Measurements from ENCODE around the gene CIART.

Gene CIART

DNA sequence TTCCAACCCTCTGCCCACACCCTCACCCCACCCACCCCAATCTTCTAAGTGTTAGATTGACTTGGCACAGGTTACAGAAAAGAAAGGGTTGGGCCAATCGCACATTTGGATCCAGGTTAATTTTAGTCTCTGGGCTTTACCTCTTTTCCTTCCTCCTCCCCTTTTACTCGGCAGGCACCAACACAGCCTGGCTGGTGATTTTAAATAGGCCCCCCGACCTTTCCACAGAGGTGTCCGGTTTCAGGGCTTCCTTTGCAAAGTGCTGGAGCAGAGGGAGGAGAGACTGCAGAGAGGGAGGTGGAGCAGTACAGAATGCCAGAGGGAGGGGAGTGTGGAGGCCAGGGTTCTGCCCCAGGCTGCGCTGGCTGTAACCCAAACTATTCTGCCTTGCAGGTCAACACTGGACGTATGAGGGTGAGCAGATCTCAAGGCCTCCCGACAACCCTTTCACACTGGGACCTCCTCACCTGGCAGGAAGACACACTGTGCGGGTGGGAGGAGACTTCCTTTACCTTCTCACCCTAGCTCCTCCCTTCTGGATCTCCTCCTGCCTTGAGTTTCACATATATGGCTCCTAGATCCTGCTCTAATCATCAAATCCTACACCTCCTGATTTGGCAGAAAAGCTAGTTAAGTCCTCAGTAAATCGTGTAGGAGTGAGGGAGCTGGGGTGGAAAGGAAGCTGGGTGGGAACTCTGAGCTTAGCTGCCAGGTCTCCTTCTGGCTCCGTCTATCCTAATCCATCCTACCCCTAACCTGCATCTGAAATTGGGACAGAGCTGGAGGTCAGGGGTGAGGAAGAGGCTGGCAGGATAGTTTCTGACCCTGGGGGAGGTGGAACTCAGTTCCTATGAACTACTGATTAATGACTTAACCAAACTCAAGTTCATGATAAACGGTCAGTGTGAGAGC, 22.3 kb upstream of the CIART start:
- in situ Hi-C loops (cut with MboI; ENCODE audit: low sequenced_read_pairs), result loop anchor here (10.0 kb wide), 2 partner anchors 275 to 745 kb away; partner anchors contain the start of genes MINDY1 and PRUNE1

DNA sequence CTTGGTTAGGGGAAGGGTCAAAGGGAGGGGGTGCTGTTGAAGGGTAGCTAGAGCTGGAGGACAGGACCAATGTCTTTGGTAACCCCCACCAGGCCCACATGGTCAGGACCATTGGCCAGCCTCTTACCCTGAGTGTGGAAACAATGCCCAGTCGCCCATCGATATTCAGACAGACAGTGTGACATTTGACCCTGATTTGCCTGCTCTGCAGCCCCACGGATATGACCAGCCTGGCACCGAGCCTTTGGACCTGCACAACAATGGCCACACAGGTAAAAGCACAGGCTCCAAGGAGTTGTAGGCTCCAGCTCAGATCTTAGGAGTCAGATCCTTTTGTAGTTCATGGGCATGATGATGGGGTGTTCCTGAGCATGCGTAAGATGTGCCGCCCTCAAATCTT, 21.0 kb upstream of the CIART start:
- in situ Hi-C loops (cut with MboI; ENCODE audit: low sequenced_read_pairs), result no loop called here

DNA sequence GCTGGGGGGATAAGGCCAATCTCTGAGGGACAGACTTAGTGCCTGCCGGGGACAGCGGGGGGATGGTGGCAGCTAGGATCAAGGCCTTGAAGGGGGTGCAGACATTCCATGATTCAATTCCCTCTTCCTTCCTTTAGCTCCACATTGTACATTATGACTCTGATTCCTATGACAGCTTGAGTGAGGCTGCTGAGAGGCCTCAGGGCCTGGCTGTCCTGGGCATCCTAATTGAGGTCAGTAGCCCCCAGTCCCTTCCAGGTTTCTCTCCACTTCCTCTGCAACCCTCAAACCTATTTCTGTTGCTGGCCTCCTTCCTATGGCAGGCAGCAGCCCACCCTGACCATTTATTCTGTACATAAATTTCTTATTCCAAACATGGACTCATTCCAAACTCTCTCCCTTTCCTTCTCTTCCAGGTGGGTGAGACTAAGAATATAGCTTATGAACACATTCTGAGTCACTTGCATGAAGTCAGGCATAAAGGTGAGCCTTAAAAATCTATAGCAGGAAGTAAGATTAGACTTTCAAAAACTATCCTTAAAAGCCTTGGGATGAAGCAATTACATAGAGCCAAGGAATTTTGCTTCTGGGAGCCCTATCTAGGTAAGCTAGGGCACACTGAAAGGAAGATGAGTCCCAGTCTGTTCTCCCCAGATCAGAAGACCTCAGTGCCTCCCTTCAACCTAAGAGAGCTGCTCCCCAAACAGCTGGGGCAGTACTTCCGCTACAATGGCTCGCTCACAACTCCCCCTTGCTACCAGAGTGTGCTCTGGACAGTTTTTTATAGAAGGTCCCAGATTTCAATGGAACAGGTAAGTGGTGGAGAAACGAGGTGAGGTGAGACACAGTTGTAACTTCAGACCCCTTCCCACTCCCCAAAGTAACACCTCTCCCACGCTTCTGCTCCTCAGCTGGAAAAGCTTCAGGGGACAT, 19.7 kb upstream of the CIART start:
- in situ Hi-C loops (cut with MboI; ENCODE audit: low sequenced_read_pairs), result no loop called here

DNA sequence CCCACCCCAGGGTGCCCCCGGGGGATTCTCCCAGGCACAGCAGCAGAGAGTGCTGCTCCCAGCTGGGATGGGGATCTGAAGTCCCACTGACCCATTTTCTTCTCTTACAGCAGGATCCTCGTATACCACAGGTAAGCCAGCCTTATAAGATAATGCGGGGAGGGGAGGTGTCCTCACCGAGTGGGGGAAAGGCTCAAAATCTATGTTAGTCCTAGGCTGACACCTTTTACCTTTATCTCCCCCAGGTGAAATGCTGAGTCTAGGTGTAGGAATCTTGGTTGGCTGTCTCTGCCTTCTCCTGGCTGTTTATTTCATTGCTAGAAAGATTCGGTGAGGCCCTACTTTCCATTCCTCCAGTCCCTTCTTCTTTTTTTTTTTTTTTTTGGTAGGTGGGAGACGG, 18.8 kb upstream of the CIART start:
- in situ Hi-C loops (cut with MboI; ENCODE audit: low sequenced_read_pairs), result no loop called here

DNA sequence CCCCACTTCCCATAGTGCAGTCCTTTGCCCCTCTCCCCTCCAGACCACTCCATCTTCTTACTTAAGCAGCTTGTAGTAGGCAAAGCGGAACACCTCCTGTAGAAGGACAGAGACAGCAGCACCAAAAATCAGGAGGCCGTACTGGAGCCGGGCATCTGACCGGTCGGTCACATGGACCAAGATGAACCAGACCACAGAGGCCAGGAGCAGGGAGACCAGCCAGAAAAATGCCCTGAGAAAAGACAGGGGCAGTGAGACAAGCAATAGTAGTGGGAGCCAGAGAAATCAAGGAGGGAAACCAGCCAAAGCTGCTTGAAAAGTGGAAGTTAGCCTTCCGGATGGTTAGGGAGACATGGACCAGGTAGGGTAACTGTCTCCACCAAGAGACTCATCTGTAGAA, 14.5 kb upstream of the CIART start:
- in situ Hi-C loops (cut with MboI; ENCODE audit: low sequenced_read_pairs), result no loop called here

DNA sequence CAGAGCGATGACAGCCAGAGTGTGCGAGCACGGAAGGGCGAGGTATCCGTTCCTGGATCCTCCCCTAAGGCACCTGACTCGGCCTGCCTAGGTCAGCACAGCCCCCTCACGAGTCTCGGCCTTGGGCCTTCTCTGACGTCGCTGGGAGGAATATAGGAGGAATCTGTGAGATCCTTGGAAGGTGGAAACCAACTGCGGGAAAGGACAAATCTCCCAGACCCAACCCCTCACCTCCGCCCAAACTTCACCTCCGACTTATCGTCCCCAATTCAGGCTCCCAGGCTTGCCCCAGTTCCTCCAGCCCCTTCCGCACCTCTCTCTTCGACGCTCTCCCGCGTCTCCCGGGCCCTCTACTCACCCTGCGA, 14.0 kb upstream of the CIART start:
- in situ Hi-C loops (cut with MboI; ENCODE audit: low sequenced_read_pairs), result no loop called here

DNA sequence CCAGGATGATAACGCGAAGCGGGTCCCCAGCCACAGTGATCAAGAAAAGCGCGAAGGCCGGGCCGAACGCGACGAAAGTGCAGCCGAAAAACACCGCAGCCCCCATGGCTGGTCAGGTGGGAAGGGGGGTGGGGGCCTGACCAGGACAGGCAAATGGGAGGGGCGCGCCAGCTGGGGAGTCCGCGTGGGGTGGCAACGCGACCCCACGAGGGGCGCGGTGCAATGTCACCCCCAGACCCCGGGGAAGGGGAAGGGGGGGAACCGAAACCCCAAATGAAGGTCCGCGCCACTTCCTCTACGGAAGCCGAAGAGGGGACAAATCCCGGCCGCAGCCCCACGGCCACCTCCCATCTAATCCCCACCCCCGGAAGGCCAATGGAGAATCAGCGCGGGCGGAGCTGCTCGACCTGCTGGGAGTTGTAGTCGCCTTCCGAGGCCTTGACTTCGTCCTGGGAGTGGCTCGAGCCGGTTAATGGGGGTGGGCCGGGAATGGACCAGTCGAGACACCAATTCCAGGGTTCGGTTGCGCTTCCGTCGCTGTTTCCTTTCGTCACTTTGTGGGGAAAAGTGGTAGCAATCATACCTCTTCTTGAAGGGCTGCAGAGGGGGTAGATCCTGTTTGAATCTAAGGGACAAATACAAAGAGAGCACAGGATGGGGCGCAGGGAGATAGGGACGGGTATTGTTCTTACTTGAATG, 13.5 kb upstream of the CIART start, which contains the start of gene APH1A:
Gene APH1A, minus strand, starts transcription at position 312 of the 699 bp plus-strand sequence. Its CDS starts 206 bp downstream, at position 106.
- in situ Hi-C loops (cut with MboI; ENCODE audit: low sequenced_read_pairs), result no loop called here

DNA sequence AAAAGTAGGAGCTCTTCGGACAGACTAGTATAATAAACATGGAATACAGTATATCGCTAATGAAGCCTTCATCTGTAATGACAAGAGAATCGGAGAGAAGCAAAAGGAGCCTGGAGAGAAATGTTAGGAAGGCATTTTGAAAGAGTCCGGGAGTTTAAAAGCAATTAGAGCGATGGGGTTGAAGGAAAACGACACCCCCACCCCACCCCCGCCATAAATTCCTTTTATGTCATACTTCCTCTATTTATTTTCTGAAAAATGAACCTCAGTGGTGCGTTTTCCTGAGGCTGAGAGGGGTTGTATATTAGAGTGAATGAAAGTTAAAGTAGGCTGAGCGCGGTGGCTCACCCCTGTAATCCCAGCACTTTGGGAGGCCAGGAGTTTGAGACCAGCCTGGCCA, 12.9 kb upstream of the CIART start:
- in situ Hi-C loops (cut with MboI; ENCODE audit: low sequenced_read_pairs), result no loop called here

DNA sequence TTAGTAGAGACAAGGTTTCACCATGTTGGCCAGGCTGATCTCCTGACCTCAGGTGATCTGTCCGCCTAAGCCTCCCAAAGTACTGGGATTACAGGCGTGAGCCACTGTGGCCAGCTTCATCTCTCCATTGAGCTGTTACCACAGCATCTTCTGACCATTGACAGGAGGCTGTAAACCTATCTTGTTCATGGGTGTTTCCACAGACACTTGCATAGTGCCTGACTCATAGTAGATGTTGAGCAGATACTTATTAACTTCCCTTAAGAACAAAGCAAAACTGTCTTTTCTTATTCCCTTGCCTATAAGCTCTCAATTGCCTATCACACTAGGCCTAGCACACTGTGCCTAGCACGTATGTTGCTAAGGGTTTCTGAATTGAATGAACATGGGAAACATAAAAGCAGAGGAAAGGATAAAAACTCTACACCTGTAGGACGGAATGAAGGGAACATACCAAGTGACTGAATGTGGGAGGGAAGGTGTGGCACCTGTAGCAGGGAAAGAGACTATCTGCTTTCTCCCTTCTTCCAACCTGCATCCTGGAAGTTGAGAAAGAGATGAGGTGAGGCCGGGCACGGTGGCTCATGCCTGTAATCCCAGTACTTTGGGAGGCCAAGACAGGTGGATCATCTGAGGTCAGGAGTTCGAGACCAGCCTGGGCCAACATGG, 10.9 kb upstream of the CIART start:
- in situ Hi-C loops (cut with MboI; ENCODE audit: low sequenced_read_pairs), result no loop called here

DNA sequence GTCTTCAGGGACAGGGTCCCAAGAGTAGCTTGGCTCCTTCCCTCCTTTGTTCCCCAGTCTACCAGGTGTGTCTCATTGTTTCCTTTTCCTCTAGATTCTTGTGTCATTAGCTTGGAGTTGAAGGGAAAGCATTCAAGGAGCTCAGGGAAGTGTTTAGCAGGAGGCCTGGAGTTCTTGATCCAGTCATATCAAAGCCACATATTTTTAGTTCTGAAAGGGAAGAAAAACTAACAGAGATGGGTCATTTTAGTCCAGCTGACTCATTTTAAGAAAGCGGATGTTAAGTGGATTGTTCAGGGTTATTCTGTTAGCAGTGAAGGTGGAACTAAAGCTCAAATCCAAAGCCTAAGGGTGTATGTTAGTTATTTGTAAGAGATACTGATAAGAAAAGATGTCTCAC, 9.0 kb upstream of the CIART start:
- in situ Hi-C loops (cut with MboI; ENCODE audit: low sequenced_read_pairs), result no loop called here

DNA sequence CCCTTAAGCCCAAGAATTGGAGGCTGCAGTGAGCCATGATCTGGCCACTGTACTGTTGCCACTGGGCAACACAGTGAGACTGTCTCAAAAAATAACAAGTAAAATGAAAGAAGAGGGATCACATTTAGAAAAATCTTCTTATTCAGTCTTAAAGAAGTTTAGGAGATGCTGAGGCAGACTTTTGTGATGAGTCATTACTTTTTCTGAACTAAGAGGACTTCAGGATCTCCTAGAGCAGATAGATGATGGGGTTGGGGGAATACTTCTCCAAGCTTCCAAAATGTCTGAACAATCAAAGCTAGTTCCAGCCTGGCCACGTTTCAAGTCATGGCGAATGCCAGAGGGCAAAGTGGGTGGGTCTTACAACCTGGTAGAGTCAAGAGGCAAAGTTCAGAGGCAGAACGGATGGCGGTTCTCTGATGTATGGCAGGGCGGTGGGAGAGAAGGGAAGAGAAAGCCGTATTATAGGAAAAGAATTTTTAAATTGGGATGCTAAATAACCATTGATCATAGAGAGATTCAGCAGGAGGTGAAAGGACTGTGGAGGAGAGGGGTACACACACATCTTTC, 2.1 kb upstream of the CIART start:
- in situ Hi-C loops (cut with MboI; ENCODE audit: low sequenced_read_pairs), result no loop called here

DNA sequence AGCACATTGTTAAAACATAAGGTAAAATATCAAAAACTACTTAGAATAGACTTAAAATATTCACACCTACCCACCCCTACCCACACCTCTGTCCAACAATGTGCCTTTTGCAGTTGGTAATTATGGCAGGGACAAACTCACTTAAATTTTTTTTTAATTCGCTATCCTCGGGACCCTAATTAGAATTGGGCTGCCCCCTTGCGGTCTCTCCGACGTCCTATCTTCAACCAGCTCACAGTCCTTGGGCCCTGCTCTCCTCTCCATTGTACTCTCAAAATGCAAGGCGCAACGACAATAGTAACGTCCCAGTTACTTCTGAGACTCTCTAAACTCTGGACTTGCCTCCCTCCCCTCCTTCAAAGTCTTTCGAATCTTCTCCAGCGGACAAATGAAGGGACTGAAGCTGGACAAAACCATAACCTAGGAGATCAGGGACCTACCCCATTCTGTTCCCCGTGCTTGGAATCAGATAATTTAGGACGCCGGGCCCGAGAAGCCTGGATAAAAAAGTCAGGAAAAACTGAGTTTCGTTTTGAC, 1.1 kb upstream of the CIART start:
- in situ Hi-C loops (cut with MboI; ENCODE audit: low sequenced_read_pairs), result no loop called here

DNA sequence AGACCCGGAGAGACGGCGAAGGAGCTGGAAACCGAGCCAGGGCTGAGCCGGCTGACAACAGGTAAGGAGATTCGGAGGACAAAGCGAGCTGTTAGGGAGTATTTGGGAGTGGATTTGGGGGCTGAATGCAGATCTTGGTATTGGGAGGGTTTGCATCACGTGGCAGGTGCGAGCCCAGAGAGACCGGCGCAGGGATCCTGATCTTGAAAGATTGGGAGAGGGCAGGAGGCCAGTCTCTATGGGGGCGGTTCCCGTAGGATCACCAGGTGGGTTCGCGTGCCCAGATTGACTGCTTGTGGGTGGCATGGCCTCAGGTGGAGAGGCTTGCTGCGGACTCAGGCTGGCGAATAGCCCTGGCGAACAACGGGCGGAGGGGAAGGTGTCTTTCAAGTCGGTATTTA, 204 bp downstream of the CIART start:
- in situ Hi-C loops (cut with MboI; ENCODE audit: low sequenced_read_pairs), result no loop called here

DNA sequence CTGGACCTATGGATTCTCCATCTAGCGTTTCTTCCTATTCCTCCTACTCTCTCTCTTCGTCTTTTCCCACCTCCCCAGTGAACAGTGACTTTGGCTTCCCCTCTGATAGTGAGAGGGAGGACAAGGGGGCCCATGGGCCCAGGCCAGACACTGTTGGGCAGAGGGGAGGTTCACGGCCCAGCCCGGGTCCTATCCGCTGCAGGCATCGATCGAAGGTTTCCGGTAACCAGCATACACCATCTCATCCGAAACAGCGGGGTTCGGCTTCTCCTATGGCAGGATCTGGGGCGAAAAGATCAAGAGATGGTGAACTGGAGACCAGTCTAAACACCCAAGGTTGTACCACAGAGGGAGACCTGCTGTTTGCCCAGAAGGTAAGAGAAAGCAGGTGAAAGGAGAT, 906 bp downstream of the CIART start:
- in situ Hi-C loops (cut with MboI; ENCODE audit: low sequenced_read_pairs), result no loop called here

DNA sequence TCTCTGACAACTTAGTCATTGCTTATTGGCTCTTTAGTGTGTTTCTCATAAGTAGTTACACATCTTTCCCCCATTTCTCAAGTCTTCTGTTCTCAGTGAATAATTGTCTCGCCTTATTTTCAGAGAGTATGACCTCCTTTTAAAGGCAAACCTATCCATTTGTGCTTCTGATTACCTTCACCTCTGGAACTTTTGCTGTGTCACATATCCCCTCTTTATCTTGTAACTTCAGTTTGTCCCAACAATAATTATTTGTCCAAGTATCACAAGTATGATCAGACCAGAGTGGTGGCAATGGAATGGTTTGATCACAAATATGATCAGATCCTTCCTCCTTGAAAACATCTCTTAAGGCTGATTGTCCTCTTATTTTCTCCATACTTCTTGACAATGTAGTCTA, 6.0 kb downstream of the CIART start:
- in situ Hi-C loops (cut with MboI; ENCODE audit: low sequenced_read_pairs), result no loop called here

DNA sequence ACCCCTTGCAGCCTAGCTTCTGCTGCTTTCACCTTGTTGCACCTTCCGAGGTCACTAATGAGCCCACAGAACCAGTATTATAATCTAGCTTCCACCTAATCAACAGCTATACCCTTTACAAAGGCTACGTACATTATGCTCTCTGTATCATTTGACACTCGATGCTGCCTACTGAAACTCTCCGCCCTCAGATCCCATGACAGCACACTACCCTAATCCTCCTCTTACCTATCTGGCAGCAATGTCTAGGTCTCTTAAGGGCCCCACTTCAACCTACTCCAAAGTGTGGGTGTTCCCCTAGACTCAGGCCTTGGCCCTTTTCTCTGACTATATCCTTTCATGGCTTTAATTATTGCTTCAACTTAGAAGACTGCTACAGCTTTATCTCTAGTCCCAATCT, 6.5 kb downstream of the CIART start:
- in situ Hi-C loops (cut with MboI; ENCODE audit: low sequenced_read_pairs), result no loop called here

DNA sequence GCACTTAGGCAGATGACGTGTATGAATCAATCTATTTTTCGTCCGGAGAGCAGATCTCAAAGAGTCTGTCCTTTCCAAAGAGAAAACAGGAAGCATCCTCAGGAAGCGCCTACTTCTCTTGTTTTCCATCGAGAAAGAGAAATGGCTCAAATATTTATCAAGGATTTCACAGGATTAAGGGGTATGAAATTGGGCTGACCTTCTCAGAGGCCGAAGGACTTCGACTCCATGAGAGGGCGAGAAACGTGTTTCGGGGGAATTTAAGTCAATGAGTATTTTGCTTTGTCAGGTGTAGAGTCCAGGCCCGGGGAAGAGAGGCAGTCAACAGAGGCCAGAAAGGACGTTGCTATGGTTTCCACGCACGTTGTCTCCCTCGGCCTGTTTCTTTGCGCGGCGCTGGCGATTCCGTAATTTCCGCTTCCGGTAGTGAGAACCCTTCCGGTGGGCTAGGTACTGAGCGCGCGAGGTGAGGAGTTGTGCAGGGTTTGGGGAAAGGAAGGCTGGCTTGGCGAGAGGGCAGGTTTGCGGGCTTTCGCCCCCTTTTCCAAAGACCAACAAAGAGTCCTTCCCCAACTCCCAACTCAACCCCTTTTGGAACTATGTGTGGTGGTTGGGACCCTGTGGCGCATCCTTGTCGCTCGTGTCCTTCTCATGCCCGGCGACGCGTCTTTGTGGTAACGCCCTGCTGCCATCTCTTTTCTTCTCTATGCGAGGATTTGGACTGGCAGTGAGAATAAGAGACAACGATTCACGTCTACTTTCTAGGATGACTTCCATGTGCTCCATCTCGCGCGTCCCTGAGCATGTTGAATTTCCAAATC, 11.3 kb downstream of the CIART start, which contains the start of gene MRPS21:
Gene MRPS21, plus strand, starts transcription at position 429 of the 821 bp plus-strand sequence. CDS start 506 bp downstream, outside the sequence.
- in situ Hi-C loops (cut with MboI; ENCODE audit: low sequenced_read_pairs), result no loop called here

DNA sequence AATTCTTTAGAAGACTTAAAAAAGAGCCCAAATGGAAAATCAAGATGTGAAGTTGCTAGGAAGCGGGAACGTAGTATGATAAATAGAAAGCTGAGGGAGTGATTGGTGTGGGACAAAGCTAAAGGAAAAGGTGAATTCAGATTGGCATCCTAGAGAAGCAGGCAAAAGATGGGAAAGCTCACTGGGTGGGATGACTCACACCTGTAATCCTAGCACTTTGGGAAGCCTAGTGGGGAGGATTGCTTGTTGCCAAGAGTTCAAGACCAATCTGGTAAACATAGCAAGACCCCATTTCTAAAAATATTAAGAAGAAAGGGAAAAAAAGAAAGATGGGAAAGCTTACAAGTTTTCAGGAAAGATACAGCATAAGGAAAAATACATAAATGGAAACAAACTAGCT, 13.1 kb downstream of the CIART start:
- in situ Hi-C loops (cut with MboI; ENCODE audit: low sequenced_read_pairs), result no loop called here

DNA sequence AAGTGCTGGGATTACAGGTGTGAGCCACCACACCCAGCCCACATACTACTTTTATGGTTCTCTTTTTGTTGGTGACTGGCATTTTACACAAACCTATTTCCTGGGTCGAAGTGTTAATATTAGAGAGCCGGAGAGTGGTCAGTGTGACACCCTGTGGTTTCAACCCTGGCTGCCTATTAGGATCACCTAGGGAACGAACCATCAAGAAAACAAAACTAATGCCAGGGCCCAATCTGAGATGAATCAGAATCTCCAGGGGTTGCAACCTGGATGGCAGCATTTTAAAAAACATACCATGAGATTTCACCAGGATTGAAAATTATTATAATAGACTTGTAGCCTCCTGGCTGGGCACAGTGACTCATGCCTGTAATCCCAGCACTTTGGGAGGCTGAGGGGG, 17.4 kb downstream of the CIART start:
- in situ Hi-C loops (cut with MboI; ENCODE audit: low sequenced_read_pairs), result no loop called here

All from HL-60/S4 (cell line).